ENCODE measurements around the gene TRAM2.

The TRAM2 gene

GRCh38 chr6:52543262-52543661, 33.6 kb downstream of the TRAM2 start:
- TF ChIP-seq CTCF (IDR thresholded peaks at IDR 0.05) = no peak
- Histone ChIP-seq H3K27me3 (no peaks in the 10 kb centered on the region), H3K9me3 (no peaks in the 10 kb centered on the region), H3K4me1 (peaks cover 0 to 100% (median 96%) of the 10 kb centered on the region in 4 donors), H3K4me3 (peak overlapping the region in 1 of 2 donors; percentile 12), H3K36me3 (no peaks in the 10 kb centered on the region), H3K27ac (peak overlapping the region; percentile 86 to 87)
- no peak for DNase-seq
- intact Hi-C loops (cut with DNase I; ENCODE audit: low total_unique reads) = no loop called here

- peak overlapping the region; percentile 86 to 87 for H3K27ac ChIP-seq
- H3K4me1 ChIP-seq = peaks cover 0 to 100% (median 94%) of the 10 kb centered on the region in 4 donors
- intact Hi-C loops (cut with DNase I; ENCODE audit: low total_unique reads) = no loop called here
Measured at GRCh38 chr6:52541135-52541534, 35.7 kb downstream of the TRAM2 start.

GRCh38 chr6:52540286-52540902, 36.5 kb downstream of the TRAM2 start:
- Histone ChIP-seq H3K4me1 (peaks cover 0 to 97% (median 90%) of the 10 kb centered on the region in 4 donors), H3K9me3 (no peaks in the 10 kb centered on the region), H3K27me3 (no peaks in the 10 kb centered on the region), H3K27ac (peak overlapping the region; percentile 86 to 87), H3K4me3 (no peak overlapping the region), H3K36me3 (peaks cover 0 to 2% (median 2%) of the 10 kb centered on the region in 3 donors)
- intact Hi-C loops (cut with DNase I; ENCODE audit: low total_unique reads) = no loop called here
- no peak for TF ChIP-seq CTCF (IDR thresholded peaks at IDR 0.05)
- no peak for DNase-seq

More at GRCh38 chr6:52541135-52541534, 35.7 kb downstream of the TRAM2 start:
- no peaks in the 10 kb centered on the region for H3K9me3 ChIP-seq
- H3K36me3 ChIP-seq = no peaks in the 10 kb centered on the region
- TF ChIP-seq CTCF (IDR thresholded peaks at IDR 0.05) = no peak
- no peak for DNase-seq
- no peaks in the 10 kb centered on the region for H3K27me3 ChIP-seq
- no peak overlapping the region for H3K4me3 ChIP-seq

GRCh38 chr6:52539607-52540006, 37.3 kb downstream of the TRAM2 start:
- peaks cover under 1 to 10% (median 10%) of the 10 kb centered on the region in 3 donors for H3K36me3 ChIP-seq
- intact Hi-C loops (cut with DNase I; ENCODE audit: low total_unique reads) = no loop called here
- no peak for DNase-seq
- no peak overlapping the region for H3K4me3 ChIP-seq
- peaks cover 0 to 89% (median 83%) of the 10 kb centered on the region in 4 donors for H3K4me1 ChIP-seq
- no peaks in the 10 kb centered on the region for H3K9me3 ChIP-seq
- no peak for TF ChIP-seq CTCF (IDR thresholded peaks at IDR 0.05)
- H3K27me3 ChIP-seq = no peaks in the 10 kb centered on the region
- H3K27ac ChIP-seq = peak overlapping the region; percentile 86 to 87

- H3K4me1 ChIP-seq = peaks cover 0 to 83% (median 76%) of the 10 kb centered on the region in 4 donors
- H3K9me3 ChIP-seq = no peaks in the 10 kb centered on the region
- no peaks in the 10 kb centered on the region for H3K27me3 ChIP-seq
- H3K4me3 ChIP-seq = no peak overlapping the region
- H3K36me3 ChIP-seq = peaks cover 4 to 17% (median 17%) of the 10 kb centered on the region in 3 donors
- peak overlapping the region in 1 of 2 donors; percentile 86 for H3K27ac ChIP-seq
- DNase-seq = no peak
- intact Hi-C loops (cut with DNase I; ENCODE audit: low total_unique reads) = no loop called here
- TF ChIP-seq CTCF (IDR thresholded peaks at IDR 0.05) = no peak
Measured at GRCh38 chr6:52538901-52539354, 37.9 kb downstream of the TRAM2 start.

Measured in tibial artery (tissue), 4 donors.